K562 (cell line): Measurements from ENCODE around the gene LRRK1. TPM values are rescaled to one million over a fixed set of nuclear protein-coding genes. Genes with fewer than 3 reads are reported as not detected.
A peak's percentile ranks its signal among the peaks of the same experiment; 100 is the strongest.

ENCODE experiments used
- HCFC1 ChIP-seq: IDR thresholded peaks from 2 replicates; pipeline ENCODE4 v1.6.1; 2012; ENCODE audit warnings: low read depth, low read length, improper control_type of control experiment
- HMBOX1 ChIP-seq: sonication (generic); IDR thresholded peaks from 2 replicates; pipeline ENCODE4 v1.6.1; 2016
- IRF9 ChIP-seq: fragments of 450-650 bp; IDR thresholded peaks from 2 replicates; pipeline ENCODE4 v1.6.1; 2016; ENCODE audit warnings: missing biosample characterization, missing genetic modification characterization
- KLF6 ChIP-seq: fragments of 250-450 bp; sonication (Bioruptor Pico); IDR thresholded peaks from 2 replicates; pipeline ENCODE4 v1.4.0; 2020; ENCODE audit warnings: mild to moderate bottlenecking, moderate library complexity, borderline replicate concordance
- LEF1 ChIP-seq: fragments of 450-650 bp; IDR thresholded peaks from 2 replicates; pipeline ENCODE4 v1.6.1; 2016; ENCODE audit warnings: mild to moderate bottlenecking
- NBN ChIP-seq: fragments of 450-650 bp; IDR thresholded peaks from 2 replicates; pipeline ENCODE4 v1.6.1; 2016; ENCODE audit warnings: low read depth, mild to moderate bottlenecking
- NFIX ChIP-seq: fragments of 250-450 bp; sonication (Bioruptor Pico); IDR thresholded peaks from 2 replicates; pipeline ENCODE4 v1.4.0; 2020; ENCODE audit warnings: low read depth, mild to moderate bottlenecking, moderate library complexity
- NFXL1 ChIP-seq: fragments of 450-650 bp; formaldehyde crosslinking; IDR thresholded peaks from 2 replicates; pipeline ENCODE4 v1.4.0; 2021; ENCODE audit warnings: mild to moderate bottlenecking
- RBFOX2 ChIP-seq: fragments of 200-400 bp; formaldehyde crosslinking; IDR thresholded peaks from 2 replicates; pipeline ENCODE4 v1.6.1; 2017; ENCODE audit warnings: low read depth, mild to moderate bottlenecking, low read length, moderate library complexity
- RBM34 ChIP-seq: fragments of 200-400 bp; formaldehyde crosslinking; IDR thresholded peaks from 2 replicates; pipeline ENCODE4 v1.6.1; 2018; ENCODE audit warnings: low read length, borderline replicate concordance; ENCODE audit not compliant: insufficient read depth
- SMAD4 ChIP-seq: fragments of 250-450 bp; sonication (Bioruptor Pico); conservative IDR thresholded peaks from 2 replicates; pipeline ENCODE4 v1.8.0; 2021; ENCODE audit warnings: inconsistent platforms, mild to moderate bottlenecking, moderate library complexity
- TOE1 ChIP-seq, 2 experiments: fragments of 450-650 bp in 1 of 2; sonication (generic) in 1 of 2; formaldehyde crosslinking in 1 of 2; IDR thresholded peaks; 2 replicates each; pipeline versions ENCODE4 v1.7.1 to v1.8.0; 2016 to 2022; ENCODE audit warnings: borderline replicate concordance in 2 of 2, mild to moderate bottlenecking in 2 of 2, antibody characterized with exemption in 1 of 2, inconsistent platforms in 1 of 2, low read depth in 1 of 2, missing genetic modification reagents in 1 of 2, moderate library complexity in 1 of 2
- XRCC5 ChIP-seq: fragments of 200-400 bp; formaldehyde crosslinking; IDR thresholded peaks from 2 replicates; pipeline ENCODE4 v1.6.1; 2017; ENCODE audit warnings: low read depth, mild to moderate bottlenecking, low read length
- ZNF175 ChIP-seq: fragments of 200-800 bp; sonication (Bioruptor generic); IDR thresholded peaks from 2 replicates; pipeline ENCODE4 v1.6.1; 2016; ENCODE audit warnings: low read depth, mild to moderate bottlenecking, missing genetic modification characterization, missing compliant biosample characterization
- polyA plus RNA-seq, 8 experiments: library from polyadenylated mRNA; depleted of rRNA in 4 of 8; stranded (reverse) in 5 of 8; unstranded in 3 of 8; fragments of >200 nt; fragmentation: Nextera tagmentation in 2 of 8; fragmentation: Illumina TruSeq in 1 of 8; extraction: Ambion mirVana in 2 of 8; extraction: Trizol in 1 of 8; gene quantifications; 2 replicates each; pipeline versions ENCODE4 v1.2.1 to v1.2.3, GENCODE V29; 2011 to 2014; ENCODE audit warnings: inconsistent platforms in 1 of 8, missing spikeins in 1 of 8
- total RNA-seq, 7 experiments: library from RNA; depleted of rRNA in 6 of 7; stranded (reverse); fragments of >200 nt in 6 of 7; fragmentation: Illumina TruSeq in 2 of 7; extraction: Trizol in 2 of 7; gene quantifications; 2 replicates each; pipeline versions ENCODE4 v1.2.1 to v1.2.3, GENCODE V29; 2011 to 2021; ENCODE audit warnings: low replicate concordance in 1 of 7
- TF ChIP-seq, protein P1 (sequence below): fragments of 450-650 bp; IDR thresholded peaks from 2 replicates; pipeline ENCODE4 v1.6.1; 2017; ENCODE audit warnings: antibody characterized with exemption, mild to moderate bottlenecking

LRRK1 gene
- total and polyA plus RNA-seq, 9 of the 15 experiments (the other 6 are each of a cell fraction or from before 2014, with no cell fraction given) = 0.01 to 1.5 (median 0.11) TPM

- TF ChIP-seq, protein P1, sequence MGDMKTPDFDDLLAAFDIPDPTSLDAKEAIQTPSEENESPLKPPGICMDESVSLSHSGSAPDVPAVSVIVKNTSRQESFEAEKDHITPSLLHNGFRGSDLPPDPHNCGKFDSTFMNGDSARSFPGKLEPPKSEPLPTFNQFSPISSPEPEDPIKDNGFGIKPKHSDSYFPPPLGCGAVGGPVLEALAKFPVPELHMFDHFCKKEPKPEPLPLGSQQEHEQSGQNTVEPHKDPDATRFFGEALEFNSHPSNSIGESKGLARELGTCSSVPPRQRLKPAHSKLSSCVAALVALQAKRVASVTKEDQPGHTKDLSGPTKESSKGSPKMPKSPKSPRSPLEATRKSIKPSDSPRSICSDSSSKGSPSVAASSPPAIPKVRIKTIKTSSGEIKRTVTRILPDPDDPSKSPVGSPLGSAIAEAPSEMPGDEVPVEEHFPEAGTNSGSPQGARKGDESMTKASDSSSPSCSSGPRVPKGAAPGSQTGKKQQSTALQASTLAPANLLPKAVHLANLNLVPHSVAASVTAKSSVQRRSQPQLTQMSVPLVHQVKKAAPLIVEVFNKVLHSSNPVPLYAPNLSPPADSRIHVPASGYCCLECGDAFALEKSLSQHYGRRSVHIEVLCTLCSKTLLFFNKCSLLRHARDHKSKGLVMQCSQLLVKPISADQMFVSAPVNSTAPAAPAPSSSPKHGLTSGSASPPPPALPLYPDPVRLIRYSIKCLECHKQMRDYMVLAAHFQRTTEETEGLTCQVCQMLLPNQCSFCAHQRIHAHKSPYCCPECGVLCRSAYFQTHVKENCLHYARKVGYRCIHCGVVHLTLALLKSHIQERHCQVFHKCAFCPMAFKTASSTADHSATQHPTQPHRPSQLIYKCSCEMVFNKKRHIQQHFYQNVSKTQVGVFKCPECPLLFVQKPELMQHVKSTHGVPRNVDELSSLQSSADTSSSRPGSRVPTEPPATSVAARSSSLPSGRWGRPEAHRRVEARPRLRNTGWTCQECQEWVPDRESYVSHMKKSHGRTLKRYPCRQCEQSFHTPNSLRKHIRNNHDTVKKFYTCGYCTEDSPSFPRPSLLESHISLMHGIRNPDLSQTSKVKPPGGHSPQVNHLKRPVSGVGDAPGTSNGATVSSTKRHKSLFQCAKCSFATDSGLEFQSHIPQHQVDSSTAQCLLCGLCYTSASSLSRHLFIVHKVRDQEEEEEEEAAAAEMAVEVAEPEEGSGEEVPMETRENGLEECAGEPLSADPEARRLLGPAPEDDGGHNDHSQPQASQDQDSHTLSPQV = no peak
- TF ChIP-seq LEF1 = 0 out of 2 replicates have a peak, but pooled peaks have one; percentile 39
- peak; percentile 93 for TF ChIP-seq XRCC5
- TF ChIP-seq TOE1 (IDR thresholded peaks at IDR 0.05; ENCODE audit: borderline replicate concordance) = no peak
- no peak for TF ChIP-seq TOE1 (CRISPR knock-in tag; IDR thresholded peaks at IDR 0.05; ENCODE audit: borderline replicate concordance, low read depth)
- TF ChIP-seq ZNF175 (CRISPR knock-in tag) = 0 out of 2 replicates have a peak, but pooled peaks have one; percentile 64
- no peak for TF ChIP-seq HMBOX1
- peak; percentile 33; the same call in 1 of the 2 replicates for TF ChIP-seq HCFC1
- no peak for TF ChIP-seq NFIX
- no peak for TF ChIP-seq NBN
- no peak for TF ChIP-seq RBM34
- no peak for TF ChIP-seq KLF6 (CRISPR knock-in tag)
- TF ChIP-seq SMAD4 = peak; percentile 79
- TF ChIP-seq NFXL1 (CRISPR knock-in tag) = no peak
- no peak for TF ChIP-seq IRF9 (tag)
- TF ChIP-seq RBFOX2 = peak; percentile 78
Measured at GRCh38 chr15:101008158-101009139, 89.3 kb downstream of the LRRK1 start (continued).
